Activated naive CD4-positive, alpha-beta T cell treated with anti-CD3 and anti-CD28 coated beads, Interleukin-2, amount 10 ng/mL, durations not matched to agents 7 days and 5 days (primary cell): ENCODE data around the gene ATP2A1.
A peak's percentile ranks its signal among the peaks of the same experiment; 100 is the strongest.

Source experiments
- CTCF ChIA-PET: fragments of 350-600 bp; sonication (Branson Sonifier 250); formaldehyde crosslinking; loops from one replicate; lab custom pipeline; 2021; ENCODE audit warnings: antibody characterized with exemption; lab: Charles Lee
- DNase-seq: peaks from one replicate; pipeline ENCODE4 v3.0.0-alpha.2; 2020
- H3K27ac Mint-ChIP-seq: one replicate; pipeline ENCODE4 v1.8.0; 2021; ENCODE audit warnings: mild to moderate bottlenecking, moderate library complexity, mixed read lengths
- H3K27me3 Mint-ChIP-seq: one replicate; pipeline ENCODE4 v1.8.0; 2021; ENCODE audit warnings: mild to moderate bottlenecking, mixed read lengths
- H3K36me3 Mint-ChIP-seq: one replicate; pipeline ENCODE4 v1.8.0; 2021; ENCODE audit warnings: mixed read lengths
- H3K4me1 Mint-ChIP-seq: one replicate; pipeline ENCODE4 v1.8.0; 2021; ENCODE audit warnings: mixed read lengths
- H3K4me3 Mint-ChIP-seq: one replicate; pipeline ENCODE4 v1.8.0; 2021; ENCODE audit warnings: mild to moderate bottlenecking, moderate library complexity, mixed read lengths
- H3K9me3 Mint-ChIP-seq: one replicate; pipeline ENCODE4 v1.8.0; 2021; ENCODE audit warnings: mixed read lengths

ATP2A1 gene

GRCh38 chr16:28899882-28900590, 21.7 kb downstream of the ATP2A1 start:
- no peaks in the 10 kb centered on the region for H3K9me3 Mint-ChIP-seq
- CTCF ChIA-PET: interaction anchor here (0.8 kb wide), 1 partner anchor 45 kb away, joined by 3 read pairs; no protein-coding TSS in a partner anchor

GRCh38 chr16:28900601-28901000, 22.3 kb downstream of the ATP2A1 start:
- no peak for DNase-seq
- H3K27me3 Mint-ChIP-seq: no peaks in the 10 kb centered on the region
- no peak overlapping the region for H3K27ac Mint-ChIP-seq
- H3K4me3 Mint-ChIP-seq: no peak overlapping the region
- CTCF ChIA-PET: no interaction called here
- H3K4me1 Mint-ChIP-seq: peaks cover 7% of the 10 kb centered on the region
- peaks cover under 1% of the 10 kb centered on the region for H3K36me3 Mint-ChIP-seq
- no peaks in the 10 kb centered on the region for H3K9me3 Mint-ChIP-seq

More at GRCh38 chr16:28899882-28900590, 21.7 kb downstream of the ATP2A1 start:
- H3K27me3 Mint-ChIP-seq: no peaks in the 10 kb centered on the region
- no peak for DNase-seq
- H3K4me1 Mint-ChIP-seq: peaks cover 7% of the 10 kb centered on the region
- H3K4me3 Mint-ChIP-seq: no peak overlapping the region
- no peaks in the 10 kb centered on the region for H3K36me3 Mint-ChIP-seq
- H3K27ac Mint-ChIP-seq: no peak overlapping the region

GRCh38 chr16:28901862-28902261, 23.6 kb downstream of the ATP2A1 start:
- no peak for DNase-seq
- CTCF ChIA-PET: no interaction called here
- Mint-ChIP-seq H3K4me3 (no peak overlapping the region), H3K27ac (no peak overlapping the region), H3K36me3 (peaks cover 2% of the 10 kb centered on the region), H3K9me3 (no peaks in the 10 kb centered on the region), H3K27me3 (no peaks in the 10 kb centered on the region), H3K4me1 (peaks cover 7% of the 10 kb centered on the region)

- Mint-ChIP-seq H3K27me3 (no peaks in the 10 kb centered on the region), H3K36me3 (peaks cover 2% of the 10 kb centered on the region), H3K4me1 (peaks cover 7% of the 10 kb centered on the region), H3K9me3 (no peaks in the 10 kb centered on the region), H3K4me3 (no peak overlapping the region), H3K27ac (no peak overlapping the region)
- DNase-seq: no peak
- CTCF ChIA-PET: interaction anchor here (0.5 kb wide), 1 partner anchor 14 kb away, joined by 3 read pairs; no protein-coding TSS in a partner anchor
Observed at GRCh38 chr16:28902909-28903308, 24.6 kb downstream of the ATP2A1 start.

GRCh38 chr16:28903344-28904042, 25.2 kb downstream of the ATP2A1 start:
- H3K27ac Mint-ChIP-seq: no peak overlapping the region
- CTCF ChIA-PET: interaction anchor here (0.5 kb wide), 1 partner anchor 13 kb away, joined by 3 read pairs; no protein-coding TSS in a partner anchor
- H3K9me3 Mint-ChIP-seq: no peaks in the 10 kb centered on the region
- peaks cover 7% of the 10 kb centered on the region for H3K4me1 Mint-ChIP-seq
- H3K4me3 Mint-ChIP-seq: no peak overlapping the region
- no peaks in the 10 kb centered on the region for H3K27me3 Mint-ChIP-seq
- peaks cover 2% of the 10 kb centered on the region for H3K36me3 Mint-ChIP-seq
- DNase-seq: no peak

GRCh38 chr16:28904363-28904762, 26.1 kb downstream of the ATP2A1 start:
- Mint-ChIP-seq H3K27ac (no peak overlapping the region), H3K36me3 (peaks cover 5% of the 10 kb centered on the region), H3K27me3 (no peaks in the 10 kb centered on the region), H3K4me1 (peaks cover 7% of the 10 kb centered on the region), H3K9me3 (no peaks in the 10 kb centered on the region), H3K4me3 (no peak overlapping the region)
- DNase-seq: no peak
- CTCF ChIA-PET: no interaction called here

- DNase-seq: no peak
- H3K4me3 Mint-ChIP-seq: no peak overlapping the region
- H3K9me3 Mint-ChIP-seq: no peaks in the 10 kb centered on the region
- H3K4me1 Mint-ChIP-seq: peaks cover 7% of the 10 kb centered on the region
- H3K27me3 Mint-ChIP-seq: no peaks in the 10 kb centered on the region
- no peak overlapping the region for H3K27ac Mint-ChIP-seq
- CTCF ChIA-PET: no interaction called here
- H3K36me3 Mint-ChIP-seq: peaks cover 5% of the 10 kb centered on the region
Observed at GRCh38 chr16:28904828-28905227, 26.5 kb downstream of the ATP2A1 start.

- CTCF ChIA-PET: no interaction called here
Observed at GRCh38 chr16:28905229-28905754, 27.0 kb downstream of the ATP2A1 start.

GRCh38 chr16:28905800-28906372, 27.6 kb downstream of the ATP2A1 start:
- no peaks in the 10 kb centered on the region for H3K27me3 Mint-ChIP-seq
- peaks cover 5% of the 10 kb centered on the region for H3K36me3 Mint-ChIP-seq
- no peak overlapping the region for H3K4me3 Mint-ChIP-seq
- H3K4me1 Mint-ChIP-seq: peaks cover under 1% of the 10 kb centered on the region
- no peak for DNase-seq
- H3K9me3 Mint-ChIP-seq: no peaks in the 10 kb centered on the region
- CTCF ChIA-PET: no interaction called here
- no peak overlapping the region for H3K27ac Mint-ChIP-seq

More at GRCh38 chr16:28905229-28905754, 27.0 kb downstream of the ATP2A1 start:
- Mint-ChIP-seq H3K27ac (peak overlapping the region; percentile 45), H3K9me3 (no peaks in the 10 kb centered on the region), H3K4me3 (no peak overlapping the region), H3K27me3 (no peaks in the 10 kb centered on the region), H3K36me3 (peaks cover 5% of the 10 kb centered on the region), H3K4me1 (peaks cover 5% of the 10 kb centered on the region)
- no peak for DNase-seq

- H3K4me3 Mint-ChIP-seq: no peak overlapping the region
- peaks cover 19% of the 10 kb centered on the region for H3K36me3 Mint-ChIP-seq
Observed at GRCh38 chr16:28910086-28911031, 32.1 kb downstream of the ATP2A1 start.

GRCh38 chr16:28912558-28912957, 34.3 kb downstream of the ATP2A1 start:
- H3K36me3 Mint-ChIP-seq: peaks cover 24% of the 10 kb centered on the region
- no peak for DNase-seq
- no peaks in the 10 kb centered on the region for H3K27me3 Mint-ChIP-seq
- H3K27ac Mint-ChIP-seq: no peak overlapping the region
- no peaks in the 10 kb centered on the region for H3K4me1 Mint-ChIP-seq
- H3K4me3 Mint-ChIP-seq: no peak overlapping the region
- H3K9me3 Mint-ChIP-seq: no peaks in the 10 kb centered on the region
- CTCF ChIA-PET: no interaction called here

More at GRCh38 chr16:28910086-28911031, 32.1 kb downstream of the ATP2A1 start:
- Mint-ChIP-seq H3K27ac (no peak overlapping the region), H3K4me1 (no peaks in the 10 kb centered on the region), H3K9me3 (no peaks in the 10 kb centered on the region), H3K27me3 (no peaks in the 10 kb centered on the region)
- CTCF ChIA-PET: interaction anchor here (0.6 to 1.7 kb wide), 2 partner anchors 12 to 35 kb away, joined by 3 to 4 read pairs; no protein-coding TSS in a partner anchor
- no peak for DNase-seq

GRCh38 chr16:28913946-28914724, 35.8 kb downstream of the ATP2A1 start:
- CTCF ChIA-PET: no interaction called here
- no peaks in the 10 kb centered on the region for H3K27me3 Mint-ChIP-seq
- H3K4me3 Mint-ChIP-seq: no peak overlapping the region
- no peaks in the 10 kb centered on the region for H3K4me1 Mint-ChIP-seq
- peaks cover 23% of the 10 kb centered on the region for H3K36me3 Mint-ChIP-seq
- no peak for DNase-seq
- no peaks in the 10 kb centered on the region for H3K9me3 Mint-ChIP-seq
- H3K27ac Mint-ChIP-seq: no peak overlapping the region

GRCh38 chr16:28915181-28915580, 36.9 kb downstream of the ATP2A1 start:
- Mint-ChIP-seq H3K27ac (no peak overlapping the region), H3K4me1 (no peaks in the 10 kb centered on the region), H3K9me3 (no peaks in the 10 kb centered on the region), H3K27me3 (no peaks in the 10 kb centered on the region), H3K36me3 (peaks cover 30% of the 10 kb centered on the region), H3K4me3 (no peak overlapping the region)
- CTCF ChIA-PET: interaction anchor here (0.7 kb wide), 1 partner anchor 365 kb away, joined by 3 read pairs; no protein-coding TSS in a partner anchor
- no peak for DNase-seq
